ENCODE measurements around the gene SELENOI.
"Not testable (repeated sequence)": the region's sequence is repeated elsewhere in the genome, so short reads cannot be mapped to it uniquely, and the experiment has no call there.

SELENOI gene

DNA sequence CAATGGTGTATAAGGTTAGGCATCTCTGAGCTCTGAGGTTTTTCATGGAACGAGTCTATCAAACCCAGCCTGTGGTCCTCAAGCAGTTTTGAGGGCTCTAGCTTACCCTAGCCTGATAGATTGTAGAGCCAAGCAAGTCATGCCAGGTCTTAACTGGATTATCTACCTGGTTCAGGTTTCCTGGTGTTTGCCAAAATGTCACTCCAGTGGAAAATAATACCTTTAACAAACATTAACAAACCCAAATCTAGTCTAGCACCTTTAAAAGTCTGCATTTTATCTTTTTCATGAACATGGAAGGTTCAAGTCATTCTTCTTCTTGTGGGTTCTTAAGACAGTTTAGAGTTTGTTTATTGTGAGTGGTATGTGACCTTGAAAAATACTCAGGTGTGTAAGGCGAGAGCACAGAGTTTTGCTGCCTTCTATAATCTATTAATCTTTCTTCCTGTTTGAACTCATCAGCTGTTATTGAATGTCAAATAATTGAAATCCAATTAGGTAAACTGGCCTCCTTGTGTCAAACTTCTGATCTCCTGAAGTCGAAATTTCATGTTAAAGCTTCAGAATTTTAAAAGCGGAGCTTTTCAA lies 14.0 kb downstream of the SELENOI start:
- DNase-seq, result no peak

DNA sequence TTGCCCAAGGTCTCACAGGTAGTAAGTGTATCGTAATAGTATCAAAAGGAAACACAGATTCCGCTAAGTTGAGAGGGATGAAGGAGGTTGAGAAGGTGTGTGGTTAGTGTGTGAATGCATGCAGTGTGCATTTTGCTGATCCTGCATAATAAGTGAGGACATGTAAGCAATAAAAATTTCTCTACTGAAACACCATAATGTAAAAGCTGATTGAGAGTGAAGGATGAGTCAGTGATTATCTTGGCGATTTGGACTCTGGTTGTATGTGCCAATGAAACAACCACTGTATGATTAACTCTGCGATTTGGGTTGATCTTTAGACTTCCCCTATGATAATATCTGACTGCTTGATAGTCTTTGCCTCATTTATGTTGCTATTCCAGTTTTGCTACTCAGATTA lies 17.4 kb downstream of the SELENOI start:
- DNase-seq, result no peak

DNA sequence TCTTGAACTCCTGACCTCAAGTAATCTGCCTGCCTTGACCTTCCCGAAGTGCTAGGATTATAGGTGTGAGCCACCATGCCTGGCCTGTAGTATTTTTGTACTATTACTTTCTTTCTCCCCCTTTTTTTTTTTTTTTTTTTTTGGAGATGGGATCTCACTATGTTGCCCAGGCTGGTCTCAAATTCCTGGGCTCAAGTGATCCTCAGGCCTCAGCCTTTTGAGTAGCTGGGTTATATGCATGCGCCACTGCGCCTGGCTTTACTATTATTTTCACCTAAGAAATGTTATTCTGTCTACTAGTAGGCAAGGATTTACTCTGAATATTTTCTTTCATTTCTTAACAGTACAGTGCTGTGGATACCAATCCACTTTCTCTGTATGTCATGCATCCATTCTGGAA lies 18.0 kb downstream of the SELENOI start:
- no peak for DNase-seq

DNA sequence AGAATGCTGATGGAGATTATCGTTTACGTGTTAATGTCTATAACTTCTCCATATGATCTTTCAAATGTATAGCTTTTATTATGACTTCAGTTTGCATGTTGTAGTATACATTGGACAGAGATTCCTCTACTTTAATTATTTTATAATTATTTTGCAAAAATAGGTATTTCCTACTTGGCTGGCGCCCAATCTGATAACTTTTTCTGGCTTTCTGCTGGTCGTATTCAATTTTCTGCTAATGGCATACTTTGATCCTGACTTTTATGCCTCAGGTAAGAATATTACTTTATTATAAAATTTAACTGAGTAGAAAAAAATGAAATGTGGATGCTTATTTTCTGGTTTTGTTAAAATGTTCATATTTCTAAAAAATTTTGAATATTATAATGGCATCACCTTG lies 18.7 kb downstream of the SELENOI start:
- no peak for DNase-seq

DNA sequence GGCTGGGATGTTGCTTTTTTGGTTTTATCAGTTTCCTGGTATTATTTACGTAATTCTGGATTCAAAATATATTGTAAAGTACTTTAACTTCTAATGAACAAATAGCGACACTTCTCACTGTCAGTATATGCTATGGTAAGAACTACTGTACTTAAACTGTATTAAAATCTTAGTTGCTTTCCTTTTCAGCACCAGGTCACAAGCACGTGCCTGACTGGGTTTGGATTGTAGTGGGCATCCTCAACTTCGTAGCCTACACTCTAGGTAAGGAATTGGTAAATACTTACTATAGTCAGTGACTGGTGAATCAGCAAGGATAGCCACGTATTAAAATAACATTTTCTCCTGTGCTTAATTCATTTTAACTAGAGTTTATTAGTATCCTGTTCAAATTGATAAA lies 21.0 kb downstream of the SELENOI start:
- no peak for DNase-seq

DNA sequence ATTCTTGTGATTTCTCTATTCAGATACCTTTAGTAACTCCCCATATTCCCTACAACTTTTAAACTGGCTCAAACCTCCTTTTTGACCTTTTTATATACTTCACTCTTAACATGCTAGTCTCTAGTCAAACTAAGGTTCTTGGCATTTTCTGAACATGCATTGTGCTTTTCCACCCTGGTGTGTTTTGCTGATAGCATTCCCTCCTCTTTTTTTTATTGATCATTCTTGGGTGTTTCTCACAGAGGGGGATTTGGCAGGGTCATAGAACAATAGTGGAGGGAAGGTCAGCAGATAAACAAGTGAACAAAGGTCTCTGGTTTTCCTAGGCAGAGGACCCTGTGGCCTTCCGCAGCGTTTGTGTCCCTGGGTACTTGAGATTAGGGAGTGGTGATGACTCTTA lies 23.7 kb downstream of the SELENOI start:
- DNase-seq, result not testable (repeated sequence)

DNA sequence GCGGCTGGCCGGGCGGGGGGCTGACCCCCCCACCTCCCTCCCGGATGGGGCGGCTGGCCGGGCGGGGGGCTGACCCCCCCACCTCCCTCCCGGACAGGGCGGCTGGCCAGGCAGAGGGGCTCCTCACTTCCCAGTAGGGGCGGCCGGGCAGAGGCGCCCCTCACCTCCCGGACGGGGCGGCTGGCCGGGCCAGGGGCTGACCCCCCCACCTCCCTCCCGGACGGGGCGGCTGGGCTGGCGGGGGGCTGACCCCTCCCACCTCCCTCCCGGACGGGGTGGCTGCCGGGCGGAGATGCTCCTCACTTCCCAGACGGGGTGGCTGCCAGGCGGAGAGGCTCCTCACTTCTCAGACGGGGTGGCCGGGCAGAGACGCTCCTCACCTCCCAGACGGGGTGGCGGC lies 25.0 kb downstream of the SELENOI start:
- not testable (repeated sequence) for DNase-seq

DNA sequence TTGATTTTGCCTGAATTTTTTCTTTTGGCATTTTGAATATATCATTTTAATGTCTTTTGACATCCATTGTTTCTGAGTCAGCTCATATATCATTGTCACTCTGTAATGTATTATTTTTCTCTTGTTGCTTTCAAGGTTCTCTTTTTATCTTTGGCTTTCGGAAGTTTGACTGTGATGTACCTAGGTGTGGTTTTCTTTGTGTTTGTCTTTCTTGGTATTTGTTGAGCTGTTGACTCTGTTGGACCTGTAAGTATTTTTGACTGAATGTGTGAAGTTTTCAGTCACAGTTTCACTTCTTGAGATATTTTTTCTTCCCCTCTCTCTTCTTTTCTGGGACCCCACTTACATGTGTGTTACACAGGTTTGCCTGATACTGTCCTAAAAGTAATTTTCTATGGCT lies 30.9 kb downstream of the SELENOI start:
- no peak for DNase-seq

DNA sequence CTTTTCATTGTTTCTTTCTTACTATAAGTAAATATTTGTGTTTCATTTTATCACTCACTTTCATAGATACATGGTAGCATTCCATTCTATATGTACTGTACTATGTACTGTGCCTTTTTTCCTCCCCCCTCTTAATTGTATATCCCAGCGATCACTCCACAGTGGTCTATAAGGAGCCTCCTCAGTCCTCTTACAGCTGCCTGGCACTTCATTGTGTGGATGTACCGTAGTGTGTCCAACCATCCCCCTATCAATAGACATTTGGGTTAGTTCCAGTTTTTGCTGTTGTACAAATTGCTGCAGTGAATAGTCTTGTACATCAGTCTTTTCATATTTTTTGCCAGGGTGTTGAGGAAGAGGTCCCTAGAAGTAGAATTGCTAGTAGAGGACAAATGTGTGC lies 34.3 kb downstream of the SELENOI start:
- DNase-seq, result no peak

DNA sequence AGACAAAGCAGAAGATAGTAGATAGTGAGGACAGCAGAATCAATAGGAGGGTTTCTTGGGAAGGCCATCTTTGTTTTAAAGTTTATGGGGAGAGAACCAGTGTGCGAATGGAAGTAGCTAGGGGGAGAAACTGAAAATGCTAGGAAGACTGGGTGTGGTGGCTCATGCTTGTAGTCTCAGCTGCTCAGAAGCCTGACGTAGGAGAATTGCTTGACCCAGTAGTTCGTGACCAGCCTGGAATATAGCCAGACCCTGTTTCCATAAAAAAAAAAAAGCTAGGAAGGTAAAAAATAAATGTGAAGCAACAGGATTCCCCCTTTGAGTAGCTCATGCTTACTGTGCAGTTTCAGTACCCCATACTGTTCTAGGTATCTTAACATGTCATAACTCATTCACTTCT lies 36.6 kb downstream of the SELENOI start:
- no peak for DNase-seq

DNA sequence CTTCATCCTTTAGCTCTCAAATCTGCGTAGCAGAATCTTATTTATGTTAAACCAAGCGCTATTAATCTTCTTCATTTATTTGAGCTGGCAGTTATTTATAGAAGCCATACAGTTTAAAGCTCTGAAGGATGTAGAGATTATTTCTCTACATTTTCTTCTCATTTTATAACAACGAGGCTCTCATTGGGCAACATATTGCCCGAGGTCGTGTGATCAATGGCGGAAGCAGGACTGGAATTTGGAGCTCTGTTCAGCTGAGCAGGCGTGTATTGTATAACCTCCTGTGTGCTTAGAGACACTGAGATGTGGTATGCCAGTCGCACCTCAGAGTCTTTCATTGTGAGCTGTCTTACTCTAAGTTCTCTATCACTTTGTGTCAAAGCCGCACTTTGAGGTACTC lies 38.2 kb downstream of the SELENOI start:
- DNase-seq, result no peak

DNA sequence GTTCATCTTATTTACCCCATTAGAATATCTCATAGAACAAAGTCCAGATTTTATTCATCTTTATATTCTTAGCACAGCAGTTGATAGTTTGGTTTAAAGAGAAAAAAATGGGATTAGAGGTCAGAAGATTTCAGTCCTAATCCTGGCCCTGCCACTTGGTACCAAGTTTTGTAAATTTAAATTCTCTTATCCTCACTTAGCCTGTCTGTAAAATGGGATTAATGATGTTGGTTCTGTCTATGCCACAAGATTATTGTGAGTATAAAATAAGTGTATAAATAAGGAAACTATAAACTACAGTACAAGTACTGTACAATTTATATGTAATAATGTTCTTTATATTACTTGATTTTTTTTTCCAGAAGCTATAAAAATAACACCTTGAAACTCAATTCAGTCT lies 38.7 kb downstream of the SELENOI start:
- DNase-seq, result no peak

DNA sequence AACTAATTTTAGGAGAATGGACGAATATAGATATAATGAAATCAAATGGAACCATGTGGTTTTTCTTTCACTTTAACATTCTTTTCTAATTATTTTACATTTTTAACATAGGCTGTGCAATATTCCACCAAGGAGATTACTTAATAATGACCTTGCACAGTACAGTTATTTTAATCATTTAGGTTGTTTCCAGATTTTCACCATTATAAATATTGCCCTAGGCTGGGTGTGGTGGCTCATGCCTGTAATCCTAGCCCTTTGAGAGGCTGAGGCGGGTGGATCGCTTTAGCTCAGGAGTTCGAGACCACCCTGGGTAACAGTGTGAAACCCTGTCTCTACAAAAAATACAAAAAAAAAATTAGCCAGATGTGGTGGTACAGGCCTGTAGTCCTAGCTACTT lies 41.2 kb downstream of the SELENOI start:
- no peak for DNase-seq

DNA sequence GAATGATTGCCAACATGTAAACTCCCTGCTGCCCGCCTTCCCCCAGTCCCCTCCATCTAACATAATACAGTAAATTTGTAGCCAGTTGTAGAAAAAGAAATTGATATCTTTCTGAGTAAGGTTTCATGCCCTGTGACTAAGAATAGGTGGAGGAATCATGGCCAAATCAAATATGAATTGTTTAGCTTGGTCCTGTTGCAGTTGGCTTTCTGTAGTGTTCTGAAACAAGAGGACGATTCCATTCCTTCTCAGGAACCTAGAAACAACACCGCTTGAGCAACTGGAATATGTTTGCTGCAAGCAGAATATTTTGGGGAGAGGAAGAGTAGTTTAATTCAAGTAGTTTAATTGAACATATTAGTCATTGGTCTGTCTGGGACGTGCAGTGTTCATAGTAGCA lies 48.8 kb downstream of the SELENOI start:
- no peak for DNase-seq

DNA sequence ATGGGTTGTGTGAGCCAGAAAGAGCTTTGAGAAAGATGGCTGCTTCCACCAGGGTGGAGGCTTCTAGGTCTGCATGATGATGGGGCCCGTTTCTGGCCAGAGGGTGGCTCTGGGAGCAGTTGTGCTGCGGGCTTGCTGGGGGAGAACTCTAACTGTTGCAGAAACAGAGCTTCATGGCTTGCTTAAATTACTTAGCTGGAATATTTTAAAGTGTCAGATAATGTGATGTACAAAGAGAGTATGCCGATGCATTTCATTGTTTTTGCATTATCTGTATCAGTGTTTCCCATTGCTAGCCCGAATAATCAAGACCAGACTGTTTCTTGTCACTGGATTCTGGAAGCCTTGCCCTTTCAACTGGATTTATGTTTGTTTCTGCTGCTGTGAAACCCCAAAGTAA lies 49.5 kb downstream of the SELENOI start:
- no peak for DNase-seq

DNA sequence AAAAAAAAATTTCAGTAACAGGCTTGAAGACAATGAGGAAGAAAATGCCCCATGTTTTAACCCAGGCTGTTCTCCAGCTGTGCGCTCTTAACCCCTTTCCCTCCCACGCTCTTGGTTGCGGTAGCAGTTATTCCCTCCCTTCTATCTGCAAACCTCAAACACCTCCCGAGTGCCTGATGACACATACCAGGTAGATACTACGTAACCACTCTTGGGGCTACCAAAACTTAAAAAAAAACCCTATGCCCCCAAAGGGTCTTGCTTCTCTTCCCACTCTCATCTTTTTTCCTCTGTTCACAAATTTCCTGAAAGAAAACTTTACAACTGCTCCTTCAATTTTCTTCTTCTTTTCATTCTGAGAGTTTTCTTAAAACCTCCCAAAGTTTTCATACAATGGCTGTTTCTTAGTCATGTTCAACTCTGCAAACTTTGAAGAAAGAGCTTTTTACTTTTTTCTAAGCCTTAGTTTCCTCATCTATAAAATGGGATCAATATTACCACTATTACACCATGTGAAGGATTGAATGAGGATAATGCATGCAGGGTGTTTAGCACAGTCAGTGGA lies 50.9 kb downstream of the SELENOI start:
- DNase-seq, result no peak

DNA sequence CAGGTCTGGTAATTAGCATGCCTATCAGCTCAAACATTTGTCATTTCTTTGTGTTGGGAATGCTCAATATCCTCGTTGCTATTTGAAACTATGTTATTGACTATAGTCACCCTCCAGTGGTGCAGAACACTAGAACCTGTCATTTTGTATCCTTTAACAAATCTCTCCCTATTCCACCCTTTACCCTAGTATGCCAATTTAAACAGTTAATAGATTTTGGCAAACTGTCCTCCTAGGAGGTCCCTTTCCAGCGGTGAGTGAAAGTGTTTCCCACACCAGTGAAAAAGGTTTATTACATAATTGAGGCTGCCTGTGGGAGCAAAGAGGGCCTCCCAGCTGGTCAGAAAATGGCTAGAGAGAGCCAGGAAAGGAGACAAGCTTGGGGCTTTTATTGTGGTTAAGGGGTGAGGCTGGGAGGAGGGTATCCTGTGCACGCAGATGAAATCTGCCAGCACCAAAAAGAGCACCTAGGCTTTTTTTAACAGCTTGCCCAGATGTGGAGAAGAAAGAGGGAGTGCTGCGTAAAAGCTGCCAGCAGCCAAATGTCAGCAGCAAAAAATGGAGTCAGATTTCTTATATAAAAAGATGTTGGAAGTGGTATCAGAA lies 53.9 kb downstream of the SELENOI start:
- no peak for DNase-seq

DNA sequence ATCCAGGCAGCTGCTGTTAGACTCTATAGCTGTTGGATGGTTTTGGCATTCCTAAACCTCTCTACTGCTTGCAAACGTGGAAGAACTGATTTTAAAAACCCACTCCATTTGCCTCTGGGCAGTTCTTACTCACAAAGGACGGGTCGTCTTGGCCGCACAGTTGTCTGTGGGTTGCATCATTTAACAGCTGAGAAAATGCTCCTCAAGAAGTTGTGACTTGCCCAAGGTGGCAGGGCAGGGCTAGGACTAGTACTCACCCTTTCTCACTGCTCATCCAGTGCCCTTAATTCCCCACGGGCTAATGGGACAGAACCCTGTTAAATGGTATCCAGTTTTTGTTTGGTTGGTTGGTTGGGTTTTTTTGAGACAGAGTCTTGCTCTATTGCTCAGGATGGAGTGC lies 54.8 kb downstream of the SELENOI start:
- DNase-seq, result no peak

DNA sequence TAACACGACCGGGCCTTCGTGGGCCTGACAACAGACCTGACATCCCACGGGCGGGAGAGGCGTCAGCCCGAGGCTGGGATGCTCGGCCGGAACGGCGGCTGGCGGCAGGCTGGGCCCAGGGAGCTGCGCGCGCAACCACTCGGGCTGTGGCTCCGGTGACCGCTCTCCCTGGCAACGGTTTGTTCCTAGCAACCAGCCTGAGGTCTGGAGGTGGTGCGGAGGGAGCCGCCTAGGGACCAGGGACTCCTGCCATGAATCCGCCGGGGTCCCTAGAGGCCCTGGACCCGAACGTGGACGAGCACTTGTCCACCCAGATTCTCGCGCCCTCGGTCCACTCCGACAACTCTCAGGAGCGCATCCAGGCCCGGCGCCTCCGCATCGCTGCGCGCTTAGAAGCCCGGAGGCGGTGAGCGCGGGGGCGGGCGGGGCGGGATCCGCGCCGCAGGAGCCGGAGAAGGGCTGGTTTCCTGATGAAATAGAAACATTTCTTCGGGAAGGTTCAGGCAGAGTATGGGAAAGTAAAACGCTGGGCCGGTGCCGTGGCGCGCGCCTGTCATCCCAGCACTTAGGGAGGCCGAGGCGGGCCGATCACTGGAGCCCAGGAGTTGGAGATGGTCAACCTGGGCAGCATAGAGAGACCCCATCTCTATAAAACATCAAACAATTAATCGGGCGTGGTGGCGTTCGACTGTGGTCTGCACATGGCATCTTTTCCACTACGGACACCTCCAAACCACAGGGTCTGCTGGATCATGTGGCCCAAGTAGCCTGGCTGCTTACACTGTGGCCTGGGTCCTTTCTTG lies 56.0 kb downstream of the SELENOI start, which contains the start of gene DRC1:
TSS of gene DRC1 (plus strand) at position 182 of the 803 bp plus-strand sequence. CDS start at position 252, 70 bp downstream.
- peak; percentile 81 to 83 for DNase-seq

DNA sequence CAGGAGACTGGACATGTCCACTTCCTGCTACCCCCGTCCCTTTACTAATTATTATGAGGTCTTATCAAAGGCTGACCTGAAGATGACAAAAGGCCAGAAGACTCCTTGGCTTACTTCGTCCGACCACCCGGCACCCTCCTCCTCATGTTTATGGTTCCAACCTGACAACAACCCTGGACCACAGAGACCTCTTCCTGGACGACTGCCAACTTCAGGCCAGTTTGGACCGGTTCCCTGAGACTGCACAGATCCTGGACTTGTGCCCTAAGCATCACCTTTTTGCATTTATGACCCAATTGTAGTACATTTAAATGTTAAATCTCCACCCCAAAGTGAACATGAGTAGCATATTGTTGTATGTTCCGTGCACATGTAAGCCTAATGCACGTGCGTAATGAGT lies 61.6 kb downstream of the SELENOI start:
- no peak for DNase-seq

DNA sequence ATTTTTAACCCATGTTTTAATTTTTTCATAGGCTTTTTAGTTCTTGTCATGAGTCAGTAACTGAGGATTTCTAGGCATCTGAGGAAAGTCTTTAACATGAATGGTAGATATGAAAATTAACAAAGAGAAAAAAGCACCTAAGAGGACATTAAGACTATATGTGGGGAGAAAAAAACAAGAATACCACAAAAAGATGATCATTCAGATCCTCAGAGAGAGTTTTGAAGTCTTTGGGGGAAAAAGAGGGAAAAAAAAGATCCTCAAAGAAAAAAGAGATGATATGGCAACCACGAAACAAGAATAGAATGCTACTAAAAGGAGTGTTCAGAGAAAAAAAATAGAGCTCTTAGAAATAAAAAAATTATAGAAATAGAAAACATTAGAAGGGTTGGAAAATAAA lies 63.8 kb downstream of the SELENOI start:
- no peak for DNase-seq

DNA sequence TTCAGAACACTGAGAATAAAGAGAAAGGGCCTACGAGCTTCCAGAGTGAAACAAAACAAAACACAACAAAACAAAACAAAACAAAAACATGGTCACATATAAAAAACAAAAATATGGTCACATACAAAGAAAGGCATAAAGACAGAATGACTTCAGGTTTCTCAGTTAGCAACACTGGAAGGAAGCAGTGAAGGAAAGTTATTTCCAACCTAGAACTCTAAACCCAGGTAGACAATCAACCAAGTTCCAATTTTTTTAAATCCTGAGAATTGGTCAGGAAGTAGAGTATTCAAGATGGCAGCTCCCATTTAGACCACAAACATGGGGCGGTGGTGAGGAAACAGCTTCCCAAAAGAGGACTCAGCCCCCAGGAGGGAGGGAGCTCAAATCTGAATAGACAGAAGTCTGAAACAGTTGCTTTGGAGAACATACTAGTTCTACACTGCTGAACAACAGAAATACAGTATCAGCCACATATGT lies 64.9 kb downstream of the SELENOI start:
- no peak for DNase-seq

DNA sequence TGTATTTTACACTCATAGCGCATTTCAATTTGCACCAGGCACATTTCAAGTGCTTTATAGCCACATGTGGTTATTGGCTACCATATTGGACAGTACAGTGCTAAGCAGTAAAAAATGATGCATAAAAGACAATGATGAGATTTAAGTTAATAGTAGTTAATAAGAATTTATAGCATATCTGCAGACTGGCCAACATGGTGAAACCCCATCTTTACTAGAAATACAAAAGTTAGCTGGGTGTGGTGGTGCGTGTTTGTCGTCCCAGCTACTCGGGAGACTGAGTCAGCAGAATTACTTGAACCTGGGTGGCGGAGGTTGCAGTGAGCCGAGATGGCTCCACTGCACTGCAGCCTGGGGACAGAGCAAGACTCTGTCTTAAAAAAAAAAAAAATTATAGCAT lies 65.5 kb downstream of the SELENOI start:
- no peak for DNase-seq

Measured in NCI-H187 (cell line).